Stimulated activated naive CD8-positive, alpha-beta T cell treated with anti-CD3 and anti-CD28 coated beads, Interleukin-15, Interleukin-2, amounts not matched to agents 100 ng/mL and 50 ng/mL, for 24 hours (primary cell): ENCODE data around the gene ADGRF5.

ENCODE experiments used
- H3K27ac Mint-ChIP-seq: one replicate; pipeline ENCODE4 v1.8.0; 2021; ENCODE audit warnings: mild to moderate bottlenecking, mixed read lengths
- H3K27me3 Mint-ChIP-seq: one replicate; pipeline ENCODE4 v1.8.0; 2021; ENCODE audit warnings: mixed read lengths
- H3K36me3 Mint-ChIP-seq: one replicate; pipeline ENCODE4 v1.8.0; 2021; ENCODE audit warnings: low read depth, mixed read lengths
- H3K4me1 Mint-ChIP-seq: one replicate; pipeline ENCODE4 v1.8.0; 2021; ENCODE audit warnings: low read depth, mixed read lengths
- H3K4me3 Mint-ChIP-seq: one replicate; pipeline ENCODE4 v1.8.0; 2021; ENCODE audit warnings: mild to moderate bottlenecking, mixed read lengths
- H3K9me3 Mint-ChIP-seq: one replicate; pipeline ENCODE4 v1.8.0; 2021; ENCODE audit warnings: mixed read lengths

The ADGRF5 gene

DNA sequence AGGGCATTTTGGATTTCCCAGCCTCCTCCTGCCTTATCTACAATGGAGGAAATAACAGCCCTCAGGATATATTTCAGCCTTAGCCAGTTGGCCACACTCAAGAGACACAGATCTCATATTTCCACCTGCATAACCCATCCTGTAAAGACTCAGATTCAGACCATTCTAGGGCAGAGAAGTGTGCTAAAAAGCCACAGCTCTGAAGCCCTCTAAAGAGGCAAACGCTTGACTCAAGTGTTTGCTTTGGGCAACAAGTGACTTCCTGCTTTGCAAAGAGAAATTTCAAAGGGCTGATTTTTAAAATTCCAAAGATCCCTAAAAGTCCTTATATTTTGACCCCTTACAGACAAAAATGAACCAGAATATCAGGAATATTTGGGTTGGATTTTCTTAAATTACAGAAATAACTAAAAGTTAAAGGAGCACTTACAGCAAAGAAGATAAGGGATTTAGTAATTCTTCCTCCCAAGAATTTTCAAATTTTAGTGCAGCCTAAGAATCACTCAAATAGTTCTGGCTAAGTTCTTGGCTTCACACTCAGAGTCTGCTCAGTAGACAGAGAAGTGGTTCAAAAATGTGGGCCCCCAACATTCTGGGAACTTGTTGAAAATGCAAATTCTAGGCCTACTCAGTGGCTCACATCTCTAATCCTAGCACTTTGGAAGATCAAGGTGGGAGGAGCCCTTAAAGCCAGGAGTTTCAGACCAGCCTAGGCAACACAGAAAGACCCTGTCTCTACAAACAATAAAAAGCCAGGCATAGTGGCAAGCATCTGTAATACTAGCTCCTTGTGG lies 18.9 kb upstream of the ADGRF5 start:
- Mint-ChIP-seq H3K4me3 (no peak overlapping the region), H3K27ac (no peak overlapping the region), H3K9me3 (no peaks in the 10 kb centered on the region)

DNA sequence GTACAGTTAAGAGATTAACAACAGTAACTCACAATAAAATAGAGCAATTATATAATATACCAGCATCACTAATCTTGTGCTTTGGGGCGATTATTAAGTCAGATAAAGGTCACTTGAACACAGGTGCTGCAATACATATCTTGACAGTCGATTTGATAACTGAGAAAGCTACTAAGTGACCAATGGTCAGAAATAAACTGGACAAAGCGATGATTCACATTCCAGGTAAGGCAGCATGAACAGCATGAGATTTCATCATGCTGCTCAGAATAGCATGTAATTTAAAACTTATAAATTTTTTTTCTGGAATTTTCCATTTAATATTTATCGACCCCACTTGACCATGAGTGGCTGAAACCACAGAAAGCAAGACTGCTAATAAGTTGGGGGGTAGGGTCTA lies 15.9 kb upstream of the ADGRF5 start:
- no peaks in the 10 kb centered on the region for H3K36me3 Mint-ChIP-seq
- H3K4me1 Mint-ChIP-seq, result no peaks in the 10 kb centered on the region
- H3K27me3 Mint-ChIP-seq, result peaks cover 10% of the 10 kb centered on the region
- no peak overlapping the region for H3K4me3 Mint-ChIP-seq
- H3K9me3 Mint-ChIP-seq, result no peaks in the 10 kb centered on the region
- no peak overlapping the region for H3K27ac Mint-ChIP-seq

More for the DNA sequence above, 18.9 kb upstream of the ADGRF5 start:
- H3K36me3 Mint-ChIP-seq, result no peaks in the 10 kb centered on the region
- H3K27me3 Mint-ChIP-seq, result peaks cover 6% of the 10 kb centered on the region
- no peaks in the 10 kb centered on the region for H3K4me1 Mint-ChIP-seq

DNA sequence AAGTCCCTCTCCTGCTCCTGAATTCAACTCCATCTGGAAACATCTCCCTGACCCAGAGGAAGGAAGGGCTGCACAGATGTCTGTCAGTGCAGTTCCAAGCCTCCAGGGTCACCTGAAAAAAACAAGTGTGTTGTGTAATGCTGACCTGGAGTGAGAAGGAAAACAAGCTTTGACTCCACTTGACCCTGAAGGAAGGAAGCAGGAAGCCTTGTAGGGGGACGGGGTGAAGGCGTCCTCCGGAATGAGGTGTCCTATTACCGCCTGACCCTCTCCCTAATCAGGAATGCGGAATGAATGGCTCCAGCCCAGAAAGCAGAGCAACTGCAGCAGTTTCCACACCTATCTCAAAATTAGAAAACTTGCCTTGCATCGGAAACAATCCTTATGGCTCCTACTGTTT lies 13.9 kb upstream of the ADGRF5 start:
- no peak overlapping the region for H3K27ac Mint-ChIP-seq
- H3K36me3 Mint-ChIP-seq, result no peaks in the 10 kb centered on the region
- H3K9me3 Mint-ChIP-seq, result no peaks in the 10 kb centered on the region
- H3K27me3 Mint-ChIP-seq, result peaks cover 7% of the 10 kb centered on the region
- no peaks in the 10 kb centered on the region for H3K4me1 Mint-ChIP-seq
- H3K4me3 Mint-ChIP-seq, result no peak overlapping the region

DNA sequence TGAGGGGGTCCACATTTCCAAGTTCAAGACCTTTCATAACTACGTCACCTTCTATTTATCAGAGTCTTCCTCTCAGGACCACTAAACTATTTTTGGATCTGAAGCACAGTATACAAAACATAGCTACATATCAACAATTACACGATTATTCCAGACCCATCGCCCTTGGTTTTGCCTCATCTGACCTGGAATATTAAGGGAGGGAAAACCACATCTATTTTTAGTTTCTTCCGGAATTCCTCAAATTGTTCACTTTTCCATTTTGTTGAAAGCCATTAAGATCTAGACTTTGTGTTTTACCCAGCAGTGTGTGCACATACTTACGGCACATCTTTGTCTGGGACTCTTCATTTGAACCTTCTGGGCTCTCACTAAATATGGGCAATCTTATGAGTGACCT lies 12.0 kb upstream of the ADGRF5 start:
- Mint-ChIP-seq H3K27ac (no peak overlapping the region), H3K36me3 (no peaks in the 10 kb centered on the region), H3K9me3 (no peaks in the 10 kb centered on the region), H3K4me1 (no peaks in the 10 kb centered on the region), H3K27me3 (peaks cover 7% of the 10 kb centered on the region), H3K4me3 (no peak overlapping the region)

DNA sequence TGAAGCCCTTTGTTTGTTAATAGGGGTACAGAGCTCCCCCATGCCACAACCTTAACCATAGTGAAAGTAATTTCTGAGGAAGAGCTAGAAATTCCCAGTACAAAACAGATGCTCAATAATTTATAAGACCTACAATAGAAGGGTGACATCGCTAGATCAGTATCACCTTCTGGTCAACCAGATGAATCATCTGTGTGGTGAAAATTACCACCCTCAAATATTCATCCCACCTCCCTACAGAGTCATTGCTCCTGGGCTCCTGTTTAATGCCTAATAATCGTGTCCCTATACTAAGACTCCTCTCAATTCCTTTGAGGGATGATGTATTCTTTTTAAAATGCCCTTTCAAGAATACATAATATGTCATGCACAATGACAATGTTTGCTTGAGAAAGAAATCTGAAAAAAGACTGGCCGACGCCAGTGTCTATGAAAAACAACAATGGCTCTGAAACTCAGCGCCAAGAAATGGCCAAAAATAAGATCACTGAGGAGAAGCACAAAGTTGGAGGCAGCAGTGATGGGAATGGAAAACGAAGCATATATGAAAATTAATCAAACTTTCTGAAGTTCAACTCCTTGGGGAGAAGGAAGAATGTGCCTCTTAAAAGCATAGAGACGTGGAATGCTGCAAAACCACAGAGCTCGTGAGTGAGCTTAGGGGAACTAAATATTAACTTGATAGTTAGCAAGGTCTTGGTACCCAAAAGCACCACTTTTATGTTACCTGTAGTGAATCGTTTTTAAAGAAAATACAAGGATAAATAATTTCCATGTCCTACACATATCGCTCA lies 11.0 kb upstream of the ADGRF5 start:
- H3K36me3 Mint-ChIP-seq, result no peaks in the 10 kb centered on the region
- peaks cover 7% of the 10 kb centered on the region for H3K27me3 Mint-ChIP-seq
- H3K4me1 Mint-ChIP-seq, result no peaks in the 10 kb centered on the region
- peaks cover 4% of the 10 kb centered on the region for H3K9me3 Mint-ChIP-seq
- no peak overlapping the region for H3K4me3 Mint-ChIP-seq
- H3K27ac Mint-ChIP-seq, result no peak overlapping the region

DNA sequence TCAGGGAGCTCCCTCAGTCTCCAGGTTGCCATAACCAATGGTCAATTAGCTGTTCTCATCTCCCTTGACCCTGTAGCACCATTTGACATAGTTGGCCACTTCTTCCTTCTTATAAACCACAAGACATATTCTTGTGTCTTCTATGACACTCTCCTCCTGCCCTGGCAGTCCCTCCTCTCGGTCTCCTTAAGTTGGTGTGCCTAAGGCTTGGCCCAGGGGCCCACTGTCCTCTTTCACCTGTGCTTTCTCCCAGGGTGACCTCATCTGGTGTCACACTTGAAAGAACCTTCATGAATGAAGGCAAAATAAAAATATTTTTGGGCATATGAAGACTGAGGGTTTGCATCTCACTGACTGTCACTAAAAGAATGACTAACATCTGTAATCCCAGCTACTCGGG lies 9.7 kb upstream of the ADGRF5 start:
- Mint-ChIP-seq H3K4me3 (no peak overlapping the region), H3K36me3 (no peaks in the 10 kb centered on the region), H3K9me3 (peaks cover 4% of the 10 kb centered on the region), H3K27me3 (peaks cover 7% of the 10 kb centered on the region), H3K27ac (no peak overlapping the region), H3K4me1 (no peaks in the 10 kb centered on the region)

DNA sequence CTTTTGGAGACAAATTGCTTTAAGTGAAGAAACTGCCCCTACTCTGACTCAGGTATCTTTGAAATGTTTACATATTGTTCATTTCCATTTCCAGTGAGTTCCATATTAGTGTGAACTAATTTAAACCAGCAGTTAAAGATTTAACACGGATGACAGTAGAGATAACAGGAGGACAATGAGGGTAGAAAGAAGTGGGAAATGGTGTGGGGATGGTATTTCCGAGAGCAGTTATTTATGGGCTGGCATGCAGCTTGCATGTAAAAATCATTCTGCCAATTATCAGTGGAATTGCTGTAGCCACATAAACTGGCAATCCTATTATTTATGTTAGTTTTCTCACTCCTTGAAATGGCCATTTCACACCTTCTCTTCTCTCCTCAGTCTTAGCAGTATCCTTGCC lies 8.6 kb upstream of the ADGRF5 start:
- H3K36me3 Mint-ChIP-seq, result no peaks in the 10 kb centered on the region

DNA sequence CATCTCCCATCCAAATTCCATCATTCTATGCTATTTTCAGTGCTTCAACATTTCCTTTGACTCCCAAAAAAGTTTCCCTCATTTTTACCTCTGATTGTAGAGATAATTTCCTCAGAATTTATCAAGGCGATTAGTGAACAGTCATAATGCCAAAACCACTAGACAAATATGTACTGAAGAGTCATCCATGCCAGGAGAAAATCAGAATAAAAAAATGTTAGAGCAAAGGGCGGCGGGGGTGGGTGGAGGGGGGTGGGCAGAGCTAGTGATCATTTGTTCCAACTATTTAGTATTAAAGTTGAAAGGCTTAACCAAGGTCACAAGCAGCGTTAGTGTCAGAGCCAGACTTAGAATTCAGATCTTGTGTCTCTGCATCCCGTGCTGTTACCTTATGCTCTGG lies 5.3 kb upstream of the ADGRF5 start:
- H3K4me1 Mint-ChIP-seq, result no peaks in the 10 kb centered on the region
- no peak overlapping the region for H3K4me3 Mint-ChIP-seq
- H3K36me3 Mint-ChIP-seq, result no peaks in the 10 kb centered on the region
- peaks cover 4% of the 10 kb centered on the region for H3K9me3 Mint-ChIP-seq
- peaks cover 3% of the 10 kb centered on the region for H3K27me3 Mint-ChIP-seq
- H3K27ac Mint-ChIP-seq, result no peak overlapping the region

More for the DNA sequence above, 8.6 kb upstream of the ADGRF5 start:
- H3K4me1 Mint-ChIP-seq, result no peaks in the 10 kb centered on the region
- H3K27me3 Mint-ChIP-seq, result peaks cover 4% of the 10 kb centered on the region
- peaks cover 4% of the 10 kb centered on the region for H3K9me3 Mint-ChIP-seq
- H3K27ac Mint-ChIP-seq, result no peak overlapping the region
- no peak overlapping the region for H3K4me3 Mint-ChIP-seq

DNA sequence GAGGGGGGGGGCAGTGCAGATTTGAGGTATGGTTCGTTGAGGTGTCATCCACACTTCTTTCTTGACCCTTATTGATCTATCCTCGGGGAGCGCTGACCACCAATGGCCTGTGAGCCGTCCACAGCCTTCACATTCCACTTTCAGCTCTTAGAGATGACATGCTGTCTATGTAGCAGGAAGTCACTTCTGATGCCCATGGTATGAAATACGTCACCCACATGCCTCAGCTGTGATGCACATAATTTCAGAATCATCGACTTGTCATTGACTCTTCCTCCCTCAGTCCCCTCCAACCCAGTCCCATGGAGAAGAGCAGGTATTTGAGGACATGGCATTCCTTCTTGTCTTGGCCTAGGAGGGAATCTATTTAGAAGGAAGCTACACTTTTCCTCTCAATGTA lies 4.7 kb upstream of the ADGRF5 start:
- peaks cover 3% of the 10 kb centered on the region for H3K27me3 Mint-ChIP-seq
- H3K36me3 Mint-ChIP-seq, result no peaks in the 10 kb centered on the region
- H3K9me3 Mint-ChIP-seq, result peaks cover 4% of the 10 kb centered on the region
- no peak overlapping the region for H3K27ac Mint-ChIP-seq
- H3K4me1 Mint-ChIP-seq, result no peaks in the 10 kb centered on the region
- no peak overlapping the region for H3K4me3 Mint-ChIP-seq

DNA sequence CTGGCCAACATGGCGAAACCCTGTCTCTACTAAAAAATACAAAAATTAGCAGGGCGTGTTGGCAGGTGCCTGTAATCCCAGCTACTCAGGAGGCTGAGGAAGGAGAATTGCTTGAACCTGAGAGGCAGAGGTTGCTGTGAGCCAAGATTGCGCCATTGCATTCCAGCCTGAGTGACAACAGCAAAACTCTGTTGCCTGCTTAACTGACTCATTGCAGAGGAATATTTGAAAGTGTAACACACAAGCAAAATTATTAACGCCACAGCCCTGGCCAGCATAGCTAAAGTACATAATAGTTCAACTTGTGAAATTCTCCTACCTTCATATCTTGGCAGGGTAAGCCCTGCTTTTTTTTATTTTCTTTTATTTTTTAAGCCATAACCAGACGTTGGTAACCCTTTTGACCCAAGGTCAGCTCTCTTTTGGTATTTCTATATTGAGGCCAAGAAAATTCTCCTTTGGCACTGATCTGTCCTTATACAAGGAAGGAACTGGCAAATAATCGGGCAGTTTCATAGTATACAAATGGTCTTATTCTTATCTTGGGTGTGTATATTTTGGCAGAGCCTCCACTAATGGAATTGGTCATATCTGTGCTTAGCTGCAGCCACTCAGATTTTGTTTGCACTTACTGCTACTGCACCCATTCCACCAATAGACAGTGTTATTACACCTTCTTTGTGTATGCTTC lies 4.0 kb upstream of the ADGRF5 start:
- Mint-ChIP-seq H3K36me3 (no peaks in the 10 kb centered on the region), H3K4me3 (no peak overlapping the region), H3K9me3 (peaks cover 4% of the 10 kb centered on the region), H3K27me3 (peaks cover 3% of the 10 kb centered on the region), H3K27ac (no peak overlapping the region), H3K4me1 (no peaks in the 10 kb centered on the region)

DNA sequence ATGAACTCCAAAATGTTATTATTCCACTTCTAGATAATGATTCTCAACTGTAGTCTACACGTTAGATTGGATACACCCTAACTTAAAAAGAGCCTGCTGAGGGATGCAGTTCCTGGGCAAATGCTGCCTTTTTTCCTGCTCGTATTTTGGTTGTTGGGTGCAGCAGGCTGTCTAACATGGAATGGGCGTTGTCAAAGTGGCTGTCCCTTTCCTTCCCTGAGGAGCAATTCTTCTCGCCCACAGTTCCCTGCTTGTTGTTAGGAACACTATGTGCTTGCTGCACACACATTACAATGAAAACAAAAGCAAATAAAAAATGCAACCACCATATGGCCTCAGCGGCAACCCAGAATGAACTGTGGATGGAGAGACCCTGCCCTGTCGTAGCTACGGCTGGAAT lies 1.7 kb upstream of the ADGRF5 start:
- Mint-ChIP-seq H3K4me1 (no peaks in the 10 kb centered on the region), H3K27ac (no peak overlapping the region), H3K27me3 (peaks cover 3% of the 10 kb centered on the region), H3K9me3 (peaks cover 3% of the 10 kb centered on the region), H3K4me3 (no peak overlapping the region), H3K36me3 (no peaks in the 10 kb centered on the region)

DNA sequence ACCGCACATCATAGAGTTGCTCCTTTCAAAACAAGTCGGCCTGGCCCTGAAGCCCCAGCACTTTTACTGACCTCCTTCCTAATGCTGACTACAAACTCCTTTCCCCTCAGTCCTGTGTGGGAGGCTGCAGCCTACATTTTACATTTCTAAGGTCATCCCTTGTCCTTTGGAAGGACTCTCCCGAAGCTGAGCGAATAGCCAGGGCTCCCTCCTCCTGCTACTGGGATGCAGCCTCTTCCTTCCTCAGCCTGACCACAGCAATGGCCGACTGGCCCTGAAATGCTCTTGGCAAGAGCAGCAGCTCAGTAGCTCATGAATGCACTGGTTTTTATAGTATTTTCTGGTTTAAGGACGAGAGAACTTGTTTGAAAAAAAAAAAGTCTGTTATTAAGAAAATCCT lies 679 bp downstream of the ADGRF5 start:
- Mint-ChIP-seq H3K9me3 (no peaks in the 10 kb centered on the region), H3K27me3 (peaks cover 3% of the 10 kb centered on the region), H3K27ac (no peak overlapping the region), H3K36me3 (no peaks in the 10 kb centered on the region), H3K4me1 (no peaks in the 10 kb centered on the region), H3K4me3 (no peak overlapping the region)

DNA sequence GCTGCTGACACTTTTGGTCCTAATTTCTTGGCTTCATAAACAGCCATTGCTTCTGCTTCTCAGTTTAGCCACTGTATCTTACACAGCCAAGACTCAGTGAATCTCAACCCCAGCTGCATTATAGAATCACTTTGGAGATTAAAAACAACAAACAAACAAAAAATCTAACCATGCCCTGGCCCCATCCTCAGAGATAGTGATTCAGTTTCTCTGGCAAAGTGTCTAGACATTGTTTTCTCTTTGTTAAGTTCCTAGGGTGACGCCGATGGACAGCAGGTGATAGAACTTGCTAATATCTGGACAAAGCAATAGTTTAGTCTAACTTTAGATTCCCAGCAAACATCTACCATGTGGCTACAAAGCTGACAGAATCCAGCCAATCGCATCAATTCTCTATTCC lies 2.9 kb downstream of the ADGRF5 start:
- Mint-ChIP-seq H3K4me1 (no peaks in the 10 kb centered on the region), H3K36me3 (no peaks in the 10 kb centered on the region), H3K9me3 (no peaks in the 10 kb centered on the region), H3K4me3 (no peak overlapping the region), H3K27ac (no peak overlapping the region), H3K27me3 (no peaks in the 10 kb centered on the region)

DNA sequence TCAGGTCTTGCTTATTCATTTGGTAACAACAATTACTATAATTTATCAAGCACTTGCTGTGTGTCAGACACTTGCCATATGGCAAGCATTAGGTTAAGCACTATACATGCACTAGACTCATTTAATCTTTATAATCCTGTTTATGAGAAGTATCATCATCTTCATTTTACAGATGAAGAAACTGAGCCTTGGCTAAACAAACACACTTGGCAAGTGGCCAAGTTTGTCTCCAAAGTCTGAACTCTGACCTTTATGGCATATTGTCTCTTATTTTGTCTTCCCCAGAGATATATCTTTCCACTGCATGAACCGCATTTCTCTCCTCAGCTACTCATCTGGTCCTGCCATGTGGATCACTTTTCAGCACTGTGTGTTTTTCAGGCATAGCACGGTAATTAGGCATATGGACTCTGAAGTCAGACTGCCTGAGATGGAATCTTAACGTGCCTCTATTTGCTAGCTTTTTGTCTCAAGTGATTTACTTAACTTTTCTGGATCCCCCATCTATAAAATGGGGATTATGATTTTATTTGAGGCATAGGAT lies 4.7 kb downstream of the ADGRF5 start:
- Mint-ChIP-seq H3K4me1 (no peaks in the 10 kb centered on the region), H3K27me3 (no peaks in the 10 kb centered on the region), H3K4me3 (no peak overlapping the region), H3K27ac (no peak overlapping the region), H3K36me3 (no peaks in the 10 kb centered on the region), H3K9me3 (no peaks in the 10 kb centered on the region)

DNA sequence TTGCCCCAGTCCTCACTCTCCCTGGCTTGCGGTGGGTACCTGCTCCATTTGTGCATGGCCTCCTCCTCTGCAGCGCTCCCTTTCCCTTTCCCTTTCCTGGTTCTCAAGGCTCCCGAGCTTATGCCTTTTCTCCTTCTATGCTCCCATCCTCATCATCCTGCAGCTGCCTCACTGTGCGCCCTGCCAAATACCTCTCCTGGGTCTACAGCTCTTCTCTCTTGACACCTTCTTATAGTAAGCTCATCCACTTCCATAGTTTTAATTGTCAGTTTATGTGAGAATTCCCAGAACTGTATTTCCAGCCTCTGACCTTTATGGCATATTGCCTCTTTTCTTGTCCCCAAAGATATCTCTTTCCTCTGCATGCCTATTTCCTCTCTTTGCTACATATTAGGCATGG lies 5.9 kb downstream of the ADGRF5 start:
- Mint-ChIP-seq H3K27ac (no peak overlapping the region), H3K27me3 (no peaks in the 10 kb centered on the region), H3K36me3 (no peaks in the 10 kb centered on the region), H3K9me3 (no peaks in the 10 kb centered on the region), H3K4me1 (no peaks in the 10 kb centered on the region), H3K4me3 (no peak overlapping the region)
